Cerebellar cortex (tissue), 1 donor: ENCODE data around the gene SPDYE2.
"Not testable (repeated sequence)": the region's sequence is repeated elsewhere in the genome, so short reads cannot be mapped to it uniquely, and the experiment has no call there.

Experiments used
- DNase-seq: peaks from one replicate; pipeline ENCODE4 v3.0.0-alpha.2; 2015; ENCODE audit warnings: low spot score

The SPDYE2 gene

GRCh38 chr7:102550808-102551422, at the start of gene SPDYE2:
Gene SPDYE2 (plus strand): TSS chr7:102551226. CDS start chr7:102553256, 2,030 bp downstream.
- not testable (repeated sequence) for DNase-seq

GRCh38 chr7:102503141-102503540, 47.9 kb upstream of the SPDYE2 start:
- DNase-seq: not testable (repeated sequence)

- DNase-seq: not testable (repeated sequence)
These were observed 45.5 kb upstream of the SPDYE2 start for GRCh38 chr7:102505298-102506185.

GRCh38 chr7:102507410-102508088, 43.5 kb upstream of the SPDYE2 start:
- DNase-seq: not testable (repeated sequence)

GRCh38 chr7:102510575-102510974, 40.5 kb upstream of the SPDYE2 start:
- DNase-seq: not testable (repeated sequence)

- DNase-seq: not testable (repeated sequence)
These were observed 39.0 kb upstream of the SPDYE2 start for GRCh38 chr7:102511860-102512522.

- DNase-seq: peak; percentile 58
These were observed 38.3 kb upstream of the SPDYE2 start for GRCh38 chr7:102512642-102513221.

GRCh38 chr7:102514881-102515721, 35.9 kb upstream of the SPDYE2 start:
- DNase-seq: not testable (repeated sequence)

- DNase-seq: not testable (repeated sequence)
These were observed 35.1 kb upstream of the SPDYE2 start for GRCh38 chr7:102515889-102516288.

GRCh38 chr7:102516951-102517350, 34.1 kb upstream of the SPDYE2 start:
- DNase-seq: not testable (repeated sequence)

GRCh38 chr7:102517550-102518147, 33.4 kb upstream of the SPDYE2 start, which contains the start of gene RASA4B:
Gene RASA4B (minus strand): TSS chr7:102517777. CDS start chr7:102517710, 67 bp downstream.
- DNase-seq: not testable (repeated sequence)

- not testable (repeated sequence) for DNase-seq
These were observed 30.2 kb upstream of the SPDYE2 start for GRCh38 chr7:102520797-102521196.

- not testable (repeated sequence) for DNase-seq
These were observed 26.2 kb upstream of the SPDYE2 start for GRCh38 chr7:102524803-102525202.

- DNase-seq: not testable (repeated sequence)
These were observed 23.8 kb upstream of the SPDYE2 start for GRCh38 chr7:102527182-102527581.

GRCh38 chr7:102527822-102528793, 22.9 kb upstream of the SPDYE2 start:
- not testable (repeated sequence) for DNase-seq

GRCh38 chr7:102531583-102531982, 19.4 kb upstream of the SPDYE2 start:
- not testable (repeated sequence) for DNase-seq

- DNase-seq: not testable (repeated sequence)
These were observed 18.9 kb upstream of the SPDYE2 start for GRCh38 chr7:102532127-102532526.

GRCh38 chr7:102535062-102535615, 15.9 kb upstream of the SPDYE2 start:
- not testable (repeated sequence) for DNase-seq
